ENCODE results near the gene ZMIZ2.

ZMIZ2 gene

DNA sequence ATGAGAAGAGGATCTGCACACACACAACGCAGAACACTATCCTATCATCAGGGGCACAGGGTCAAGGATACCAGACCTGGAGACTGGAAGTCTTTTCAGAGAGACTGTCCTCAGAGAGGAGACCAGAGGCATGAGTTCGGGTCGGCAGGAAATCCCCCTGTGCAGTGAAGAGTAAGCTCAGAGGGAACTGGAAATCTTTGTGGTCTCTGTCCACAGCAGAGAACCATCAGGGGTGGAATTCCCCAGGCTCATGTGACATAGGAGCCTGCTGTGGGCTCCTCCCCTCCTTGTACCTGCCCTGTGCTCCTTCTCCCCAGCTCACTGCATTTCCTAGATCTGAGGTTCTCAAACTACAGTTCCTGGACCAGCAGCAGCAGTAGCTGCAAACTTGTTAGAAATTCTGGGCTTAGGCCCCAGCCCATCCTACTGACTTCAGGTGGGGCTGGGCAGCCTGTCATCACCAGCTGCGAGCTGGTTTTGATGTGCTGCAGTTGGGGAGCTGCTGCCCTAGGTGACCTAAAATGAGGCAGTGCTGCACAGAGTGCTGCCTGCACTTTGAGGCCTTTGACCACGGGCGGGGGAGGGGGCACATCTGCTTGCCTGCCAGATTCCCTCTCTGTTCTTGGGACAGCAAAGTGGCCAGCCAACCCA lies 2.4 kb downstream of the ZMIZ2 start:
- no peak overlapping the region for H3K4me3 ChIP-seq (ENCODE audit: control insufficient read depth, low read depth, low read length)
- DNase-seq (ENCODE audit: low read depth), result no peak
- TF ChIP-seq, protein P1, sequence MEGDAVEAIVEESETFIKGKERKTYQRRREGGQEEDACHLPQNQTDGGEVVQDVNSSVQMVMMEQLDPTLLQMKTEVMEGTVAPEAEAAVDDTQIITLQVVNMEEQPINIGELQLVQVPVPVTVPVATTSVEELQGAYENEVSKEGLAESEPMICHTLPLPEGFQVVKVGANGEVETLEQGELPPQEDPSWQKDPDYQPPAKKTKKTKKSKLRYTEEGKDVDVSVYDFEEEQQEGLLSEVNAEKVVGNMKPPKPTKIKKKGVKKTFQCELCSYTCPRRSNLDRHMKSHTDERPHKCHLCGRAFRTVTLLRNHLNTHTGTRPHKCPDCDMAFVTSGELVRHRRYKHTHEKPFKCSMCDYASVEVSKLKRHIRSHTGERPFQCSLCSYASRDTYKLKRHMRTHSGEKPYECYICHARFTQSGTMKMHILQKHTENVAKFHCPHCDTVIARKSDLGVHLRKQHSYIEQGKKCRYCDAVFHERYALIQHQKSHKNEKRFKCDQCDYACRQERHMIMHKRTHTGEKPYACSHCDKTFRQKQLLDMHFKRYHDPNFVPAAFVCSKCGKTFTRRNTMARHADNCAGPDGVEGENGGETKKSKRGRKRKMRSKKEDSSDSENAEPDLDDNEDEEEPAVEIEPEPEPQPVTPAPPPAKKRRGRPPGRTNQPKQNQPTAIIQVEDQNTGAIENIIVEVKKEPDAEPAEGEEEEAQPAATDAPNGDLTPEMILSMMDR (conservative IDR thresholded peaks at IDR 0.05; ENCODE audit: control insufficient read depth, insufficient read depth, low read depth, low read length), result no peak

DNA sequence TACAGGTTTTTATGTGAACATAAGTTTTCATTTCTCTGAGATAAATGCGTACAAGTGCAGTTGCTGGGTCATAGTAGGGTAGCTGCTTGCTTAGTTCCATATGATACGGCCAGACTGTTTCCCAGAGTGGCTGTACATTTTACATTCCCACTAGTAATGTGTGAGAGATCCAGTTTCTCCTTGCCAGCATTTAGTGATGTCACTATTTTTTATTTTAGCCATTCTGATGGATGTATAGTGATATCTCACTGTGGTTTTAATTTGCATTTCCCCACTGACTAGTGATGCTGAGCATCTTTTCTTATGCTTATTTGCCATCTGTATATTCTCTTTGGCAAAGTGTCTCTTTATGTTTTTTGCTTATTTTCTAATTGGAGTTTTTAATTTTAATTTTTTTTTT lies 4.2 kb downstream of the ZMIZ2 start:
- TF ChIP-seq, protein P1 (conservative IDR thresholded peaks at IDR 0.05; ENCODE audit: control insufficient read depth, insufficient read depth, low read depth, low read length), result no peak
- DNase-seq (ENCODE audit: low read depth), result no peak
- no peak overlapping the region for H3K4me3 ChIP-seq (ENCODE audit: control insufficient read depth, low read depth, low read length)

DNA sequence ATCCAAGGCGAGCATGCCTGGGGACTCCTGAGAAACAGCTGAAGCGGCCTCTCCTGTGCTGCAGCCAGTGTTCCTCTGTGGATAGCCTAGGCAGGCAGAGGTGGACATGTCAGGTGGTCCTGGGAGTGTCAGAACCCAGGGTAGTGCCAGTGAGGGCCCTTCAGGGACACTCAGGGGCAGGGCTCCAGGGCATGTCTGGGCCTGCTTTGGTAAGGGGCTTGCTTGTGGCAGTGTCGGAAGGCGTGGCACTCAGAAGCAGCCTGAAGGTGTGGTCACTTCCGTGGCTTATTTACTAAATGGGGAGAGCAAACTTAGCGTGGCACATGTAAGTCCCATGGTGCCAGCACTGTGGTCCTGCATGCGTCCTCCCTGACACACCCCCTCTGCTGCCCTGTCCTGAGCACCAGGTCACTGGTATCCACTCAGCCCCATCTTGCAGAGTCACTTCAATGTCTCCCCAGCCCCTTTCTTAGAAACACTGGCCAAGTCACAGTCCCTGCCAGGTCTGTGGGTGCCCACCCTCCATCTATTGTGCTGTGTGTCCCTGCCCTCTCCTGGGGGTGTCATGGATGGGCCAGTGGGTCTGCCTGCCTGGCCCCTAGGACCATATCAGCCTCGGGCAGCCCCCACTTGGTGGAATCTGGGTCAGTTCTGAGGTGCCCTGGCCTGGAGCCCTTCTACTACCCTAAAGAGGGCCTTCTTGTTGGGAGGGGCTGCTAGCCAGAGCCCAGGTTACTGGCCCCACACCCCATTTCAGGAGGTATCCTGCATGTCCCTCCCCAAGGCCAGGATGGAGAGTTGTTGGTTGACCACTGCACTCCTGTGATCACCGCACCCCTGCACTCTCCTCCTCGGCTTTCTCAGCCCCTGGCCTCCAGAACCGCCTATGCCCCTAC lies 6.4 kb downstream of the ZMIZ2 start:
- no peak overlapping the region for H3K4me3 ChIP-seq (ENCODE audit: control insufficient read depth, low read depth, low read length)
- DNase-seq (ENCODE audit: low read depth), result no peak
- TF ChIP-seq, protein P1 (conservative IDR thresholded peaks at IDR 0.05; ENCODE audit: control insufficient read depth, insufficient read depth, low read depth, low read length), result no peak

- DNase-seq (ENCODE audit: low read depth), result no peak
- TF ChIP-seq, protein P1 (conservative IDR thresholded peaks at IDR 0.05; ENCODE audit: control insufficient read depth, insufficient read depth, low read depth, low read length), result no peak
- H3K4me3 ChIP-seq (ENCODE audit: control insufficient read depth, low read depth, low read length), result no peak overlapping the region
Measured at GRCh38 chr7:44755698-44756627, 7.3 kb downstream of the ZMIZ2 start.

- no peak for DNase-seq (ENCODE audit: low read depth)
- no peak overlapping the region for H3K4me3 ChIP-seq (ENCODE audit: control insufficient read depth, low read depth, low read length)
- TF ChIP-seq, protein P1 (conservative IDR thresholded peaks at IDR 0.05; ENCODE audit: control insufficient read depth, insufficient read depth, low read depth, low read length), result no peak
Measured at GRCh38 chr7:44756904-44757303, 8.3 kb downstream of the ZMIZ2 start.

GRCh38 chr7:44757311-44757710 lies 8.7 kb downstream of the ZMIZ2 start:
- no peak for DNase-seq (ENCODE audit: low read depth)
- TF ChIP-seq, protein P1 (conservative IDR thresholded peaks at IDR 0.05; ENCODE audit: control insufficient read depth, insufficient read depth, low read depth, low read length), result no peak
- no peak overlapping the region for H3K4me3 ChIP-seq (ENCODE audit: control insufficient read depth, low read depth, low read length)
